Transverse colon (tissue), 4 donors: ENCODE results near the gene RNF166.
"Not testable (repeated sequence)": the region's sequence is repeated elsewhere in the genome, so short reads cannot be mapped to it uniquely, and the experiment has no call there.

Source experiments
- CTCF ChIP-seq, 5 experiments: fragments of 200-600 bp in 3 of 5; fragments of 450-650 bp in 2 of 5; sonication (generic) in 3 of 5; IDR thresholded peaks; 1 replicate in 2 of 5; 2 replicates in 3 of 5; pipeline ENCODE4 v1.5.1; 2016 to 2017; ENCODE audit warnings: antibody characterized with exemption in 5 of 5, inconsistent platforms in 3 of 5, mild to moderate bottlenecking in 2 of 5, moderate library complexity in 1 of 5
- EP300 ChIP-seq: sonication (generic); formaldehyde crosslinking; IDR thresholded peaks from one replicate; pipeline ENCODE4 v1.6.1; 2017; ENCODE audit warnings: antibody characterized with exemption, low read depth
- POLR2A ChIP-seq: fragments of 450-650 bp; IDR thresholded peaks from one replicate; pipeline ENCODE4 v1.6.1; 2016; ENCODE audit warnings: antibody characterized with exemption, mild to moderate bottlenecking, moderate library complexity
- POLR2AphosphoS5 ChIP-seq, 3 donors: sonication (generic); formaldehyde crosslinking; IDR thresholded peaks; one replicate each; pipeline ENCODE4 v1.6.1; 2016; ENCODE audit warnings: antibody characterized with exemption in 3 of 3

- TF ChIP-seq CTCF (IDR thresholded peaks at IDR 0.05); POLR2A; EP300; POLR2AphosphoS5 (IDR thresholded peaks at IDR 0.05): not testable (repeated sequence)
Observed at GRCh38 chr16:88669493-88669892, 36.7 kb downstream of the RNF166 start.
